Stimulated activated CD4-positive, alpha-beta T cell treated with anti-CD3 and anti-CD28 coated beads, TNF-alpha, amount 100 ng/mL, for 48 hours (primary cell): ENCODE measurements around the gene PCDHGA2.
"Not testable (repeated sequence)": the region's sequence is repeated elsewhere in the genome, so short reads cannot be mapped to it uniquely, and the experiment has no call there.

Experiments
- DNase-seq, 3 donors: peaks; one replicate each; pipeline ENCODE4 v3.0.0-alpha.2; 2020; ENCODE audit warnings: low read depth in 3 of 3

PCDHGA2 gene

GRCh38 chr5:141382469-141383294, 44.1 kb downstream of the PCDHGA2 start, which contains the start of gene PCDHGA7:
Gene PCDHGA7, plus strand, starts transcription at chr5:141382742. Its CDS starts 158 bp downstream, at chr5:141382900.
- no peak for DNase-seq

- no peak for DNase-seq
Observed at GRCh38 chr5:141383345-141383744, 44.8 kb downstream of the PCDHGA2 start.

- DNase-seq = no peak
Observed at GRCh38 chr5:141384471-141385267, 46.1 kb downstream of the PCDHGA2 start.

- not testable (repeated sequence) for DNase-seq
Observed at GRCh38 chr5:141387557-141388311, 49.2 kb downstream of the PCDHGA2 start, which contains the start of gene PCDHGB4. Gene PCDHGB4, plus strand, starts transcription at chr5:141387698. Its CDS starts 187 bp downstream, at chr5:141387885.

- DNase-seq = no peak
Observed at GRCh38 chr5:141388661-141389060, 50.1 kb downstream of the PCDHGA2 start.

GRCh38 chr5:141389153-141390042, 50.8 kb downstream of the PCDHGA2 start:
- DNase-seq = no peak

- no peak for DNase-seq
Observed at GRCh38 chr5:141392429-141393198, 54.1 kb downstream of the PCDHGA2 start, which contains the start of gene PCDHGA8. Gene PCDHGA8, plus strand, starts transcription at chr5:141392633. Its CDS starts 181 bp downstream, at chr5:141392814.
